Measurements from ENCODE around the gene PPP2R2C. TPM values are rescaled to one million over a fixed set of nuclear protein-coding genes. Genes with fewer than 3 reads are reported as not detected.

Gene PPP2R2C
- total RNA-seq, 1 donor from 2014 or later = 46.9 TPM

- DNase-seq (ENCODE audit: low spot score in 2 of 2) (no peak), FAIRE-seq (no peak)
These were observed 149.4 kb downstream of the PPP2R2C start for GRCh38 chr4:6322761-6323566.

- FAIRE-seq (no peak), DNase-seq (ENCODE audit: low spot score in 2 of 2) (no peak)
These were observed 150.2 kb downstream of the PPP2R2C start for GRCh38 chr4:6322067-6322760.

- DNase-seq (ENCODE audit: low spot score in 2 of 2) = no peak
- FAIRE-seq = no peak
These were observed 151.1 kb downstream of the PPP2R2C start for GRCh38 chr4:6321361-6321760.

GRCh38 chr4:6320663-6321062, 151.8 kb downstream of the PPP2R2C start:
- no peak for FAIRE-seq
- no peak for DNase-seq (ENCODE audit: low spot score in 2 of 2)

GRCh38 chr4:6319530-6320150, 152.8 kb downstream of the PPP2R2C start:
- DNase-seq (ENCODE audit: low spot score in 2 of 2) = no peak
- no peak for FAIRE-seq

GRCh38 chr4:6318206-6318605, 154.2 kb downstream of the PPP2R2C start:
- DNase-seq (ENCODE audit: low spot score in 2 of 2) = no peak
- FAIRE-seq = no peak

GRCh38 chr4:6316461-6317003, 155.9 kb downstream of the PPP2R2C start:
- no peak for DNase-seq (ENCODE audit: low spot score in 2 of 2)
- FAIRE-seq = no peak

- DNase-seq (ENCODE audit: low spot score in 2 of 2) (no peak), FAIRE-seq (no peak)
These were observed 159.2 kb downstream of the PPP2R2C start for GRCh38 chr4:6313216-6313615.

GRCh38 chr4:6309777-6310176, 162.6 kb downstream of the PPP2R2C start:
- FAIRE-seq (no peak), DNase-seq (ENCODE audit: low spot score in 2 of 2) (no peak)

- no peak for FAIRE-seq
- no peak for DNase-seq (ENCODE audit: low spot score in 2 of 2)
These were observed 163.3 kb downstream of the PPP2R2C start for GRCh38 chr4:6308899-6309643.

GRCh38 chr4:6307891-6308290, 164.5 kb downstream of the PPP2R2C start:
- DNase-seq (ENCODE audit: low spot score in 2 of 2) (no peak), FAIRE-seq (no peak)

- FAIRE-seq = no peak
- no peak for DNase-seq (ENCODE audit: low spot score in 2 of 2)
These were observed 165.2 kb downstream of the PPP2R2C start for GRCh38 chr4:6307230-6307629.

- no peak for FAIRE-seq
- no peak for DNase-seq (ENCODE audit: low spot score in 2 of 2)
These were observed 166.1 kb downstream of the PPP2R2C start for GRCh38 chr4:6306299-6306698.

- FAIRE-seq (no peak), DNase-seq (ENCODE audit: low spot score in 2 of 2) (no peak)
These were observed 168.5 kb downstream of the PPP2R2C start for GRCh38 chr4:6303943-6304342.

- FAIRE-seq (no peak), DNase-seq (ENCODE audit: low spot score in 2 of 2) (peak in 1 of 2 donors; percentile 51)
These were observed 169.5 kb downstream of the PPP2R2C start for GRCh38 chr4:6302869-6303268.

GRCh38 chr4:6301732-6302442, 170.5 kb downstream of the PPP2R2C start:
- FAIRE-seq (no peak), DNase-seq (ENCODE audit: low spot score in 2 of 2) (no peak)

- FAIRE-seq (no peak), DNase-seq (ENCODE audit: low spot score in 2 of 2) (no peak)
These were observed 171.2 kb downstream of the PPP2R2C start for GRCh38 chr4:6301051-6301731.

GRCh38 chr4:6300359-6300758, 172.1 kb downstream of the PPP2R2C start:
- DNase-seq (ENCODE audit: low spot score in 2 of 2) (no peak), FAIRE-seq (no peak)

- FAIRE-seq = no peak
- DNase-seq (ENCODE audit: low spot score in 2 of 2) = no peak
These were observed 172.5 kb downstream of the PPP2R2C start for GRCh38 chr4:6299875-6300274.
